Measurements from ENCODE around the gene MPDU1. TPM values are rescaled to one million over a fixed set of nuclear protein-coding genes. Genes with fewer than 3 reads are reported as not detected.

MPDU1 gene
- total and polyA plus RNA-seq, 2 of the 13 experiments (the other 11 are each of a cell fraction or from before 2014, with no cell fraction given): 112 to 167 TPM

DNA sequence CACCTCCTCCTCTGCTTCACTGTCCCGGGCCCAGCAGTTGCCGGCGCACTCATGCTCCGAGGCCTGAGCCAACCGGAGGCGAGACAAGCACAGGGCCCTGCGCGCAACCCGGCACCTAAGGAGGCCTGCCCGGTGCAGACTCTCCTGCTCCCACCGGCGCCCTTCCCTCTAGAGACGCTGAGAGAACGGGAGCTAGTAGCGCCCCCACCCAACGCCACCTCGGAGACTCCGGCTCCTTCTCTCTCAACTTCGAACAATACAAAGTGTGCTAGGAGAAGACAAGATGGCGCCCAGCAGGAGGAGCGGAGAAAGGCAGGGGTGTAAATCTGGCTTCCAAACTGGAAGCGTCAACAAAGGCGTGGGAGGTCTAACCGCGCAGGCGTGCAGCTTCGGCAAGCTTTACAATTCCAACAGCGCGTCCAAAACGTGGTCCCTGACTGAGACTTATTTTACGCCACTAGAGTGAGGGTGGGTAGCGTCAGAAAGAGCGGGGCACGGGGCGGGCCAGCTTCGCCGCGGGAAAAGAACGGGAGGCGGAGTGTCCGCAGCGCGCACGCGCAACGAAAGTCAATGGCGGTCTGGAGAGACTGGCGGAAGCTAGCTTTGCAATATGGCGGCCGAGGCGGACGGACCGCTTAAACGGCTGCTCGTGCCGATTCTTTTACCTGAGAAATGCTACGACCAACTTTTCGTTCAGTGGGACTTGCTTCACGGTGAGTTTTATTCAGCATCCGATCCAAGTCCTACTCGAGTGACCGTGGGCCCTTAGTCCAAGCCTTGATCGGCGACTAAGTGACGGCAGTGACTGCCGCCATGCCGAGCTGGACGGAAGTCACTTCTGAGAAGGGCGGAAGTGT is at the start of gene MPDU1 (continued):
- TF ChIP-seq HOMEZ (CRISPR knock-in tag; IDR thresholded peaks at IDR 0.05; ENCODE audit: low read depth) (no peak), DRAP1 (CRISPR knock-in tag; IDR thresholded peaks at IDR 0.05) (peak; percentile 80), NCOA2 (CRISPR knock-in tag; IDR thresholded peaks at IDR 0.05) (peak; percentile 12; the same call in 1 of the 2 replicates), ZNF713 (CRISPR knock-in tag; IDR thresholded peaks at IDR 0.05) (no peak), TSC22D2 (CRISPR knock-in tag; IDR thresholded peaks at IDR 0.05; ENCODE audit: borderline replicate concordance) (no peak), BHLHE40 (IDR thresholded peaks at IDR 0.05; ENCODE audit: low read length) (no peak), ZBTB39 (CRISPR knock-in tag; IDR thresholded peaks at IDR 0.05) (peak; percentile 42; the same call in 1 of the 2 replicates), ZNF331 (CRISPR knock-in tag; IDR thresholded peaks at IDR 0.05) (no peak), SMYD3 (CRISPR knock-in tag; IDR thresholded peaks at IDR 0.05) (peak; percentile 59; the same call in 1 of the 2 replicates), ZNF619 (CRISPR knock-in tag; IDR thresholded peaks at IDR 0.05) (no peak)
- TF ChIP-seq, protein P1, sequence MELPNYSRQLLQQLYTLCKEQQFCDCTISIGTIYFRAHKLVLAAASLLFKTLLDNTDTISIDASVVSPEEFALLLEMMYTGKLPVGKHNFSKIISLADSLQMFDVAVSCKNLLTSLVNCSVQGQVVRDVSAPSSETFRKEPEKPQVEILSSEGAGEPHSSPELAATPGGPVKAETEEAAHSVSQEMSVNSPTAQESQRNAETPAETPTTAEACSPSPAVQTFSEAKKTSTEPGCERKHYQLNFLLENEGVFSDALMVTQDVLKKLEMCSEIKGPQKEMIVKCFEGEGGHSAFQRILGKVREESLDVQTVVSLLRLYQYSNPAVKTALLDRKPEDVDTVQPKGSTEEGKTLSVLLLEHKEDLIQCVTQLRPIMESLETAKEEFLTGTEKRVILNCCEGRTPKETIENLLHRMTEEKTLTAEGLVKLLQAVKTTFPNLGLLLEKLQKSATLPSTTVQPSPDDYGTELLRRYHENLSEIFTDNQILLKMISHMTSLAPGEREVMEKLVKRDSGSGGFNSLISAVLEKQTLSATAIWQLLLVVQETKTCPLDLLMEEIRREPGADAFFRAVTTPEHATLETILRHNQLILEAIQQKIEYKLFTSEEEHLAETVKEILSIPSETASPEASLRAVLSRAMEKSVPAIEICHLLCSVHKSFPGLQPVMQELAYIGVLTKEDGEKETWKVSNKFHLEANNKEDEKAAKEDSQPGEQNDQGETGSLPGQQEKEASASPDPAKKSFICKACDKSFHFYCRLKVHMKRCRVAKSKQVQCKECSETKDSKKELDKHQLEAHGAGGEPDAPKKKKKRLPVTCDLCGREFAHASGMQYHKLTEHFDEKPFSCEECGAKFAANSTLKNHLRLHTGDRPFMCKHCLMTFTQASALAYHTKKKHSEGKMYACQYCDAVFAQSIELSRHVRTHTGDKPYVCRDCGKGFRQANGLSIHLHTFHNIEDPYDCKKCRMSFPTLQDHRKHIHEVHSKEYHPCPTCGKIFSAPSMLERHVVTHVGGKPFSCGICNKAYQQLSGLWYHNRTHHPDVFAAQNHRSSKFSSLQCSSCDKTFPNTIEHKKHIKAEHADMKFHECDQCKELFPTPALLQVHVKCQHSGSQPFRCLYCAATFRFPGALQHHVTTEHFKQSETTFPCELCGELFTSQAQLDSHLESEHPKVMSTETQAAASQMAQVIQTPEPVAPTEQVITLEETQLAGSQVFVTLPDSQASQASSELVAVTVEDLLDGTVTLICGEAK (IDR thresholded peaks at IDR 0.05): peak; percentile 77
- TF ChIP-seq, protein P1 (CRISPR knock-in tag; IDR thresholded peaks at IDR 0.05): peak; percentile 58

All from HepG2 (cell line).